GM19397 (cell line): ENCODE results near the gene RPS21.
"Not testable (repeated sequence)": the region's sequence is repeated elsewhere in the genome, so short reads cannot be mapped to it uniquely, and the experiment has no call there.

Experiments
- ATAC-seq: cut with Tn5 transposase; IDR thresholded peaks from one replicate; pipeline ENCODE4 v1.9.1; 2021; ENCODE audit warnings: mild to moderate bottlenecking, moderate library complexity; ENCODE audit not compliant: unreplicated experiment

Gene RPS21

DNA sequence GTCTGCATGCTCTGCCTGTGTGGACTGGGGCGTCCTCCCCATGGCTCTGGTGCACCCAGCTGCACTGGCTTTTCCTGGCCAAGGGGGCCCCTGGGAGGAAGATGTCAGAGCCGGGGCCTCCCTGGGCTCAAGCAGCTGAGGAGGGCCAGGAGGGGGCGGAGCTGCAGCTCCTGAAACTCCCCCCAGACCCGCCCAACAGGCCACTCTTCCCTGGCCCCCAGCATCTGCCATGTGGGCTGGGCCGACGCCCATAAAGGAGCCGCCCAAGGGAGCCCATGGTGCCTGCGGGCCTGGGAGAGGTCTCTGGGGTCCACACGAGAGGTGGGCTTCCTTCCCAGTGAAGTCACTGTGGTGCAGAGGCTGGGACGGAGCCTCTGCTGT lies 36.4 kb downstream of the RPS21 start:
- no peak for ATAC-seq

DNA sequence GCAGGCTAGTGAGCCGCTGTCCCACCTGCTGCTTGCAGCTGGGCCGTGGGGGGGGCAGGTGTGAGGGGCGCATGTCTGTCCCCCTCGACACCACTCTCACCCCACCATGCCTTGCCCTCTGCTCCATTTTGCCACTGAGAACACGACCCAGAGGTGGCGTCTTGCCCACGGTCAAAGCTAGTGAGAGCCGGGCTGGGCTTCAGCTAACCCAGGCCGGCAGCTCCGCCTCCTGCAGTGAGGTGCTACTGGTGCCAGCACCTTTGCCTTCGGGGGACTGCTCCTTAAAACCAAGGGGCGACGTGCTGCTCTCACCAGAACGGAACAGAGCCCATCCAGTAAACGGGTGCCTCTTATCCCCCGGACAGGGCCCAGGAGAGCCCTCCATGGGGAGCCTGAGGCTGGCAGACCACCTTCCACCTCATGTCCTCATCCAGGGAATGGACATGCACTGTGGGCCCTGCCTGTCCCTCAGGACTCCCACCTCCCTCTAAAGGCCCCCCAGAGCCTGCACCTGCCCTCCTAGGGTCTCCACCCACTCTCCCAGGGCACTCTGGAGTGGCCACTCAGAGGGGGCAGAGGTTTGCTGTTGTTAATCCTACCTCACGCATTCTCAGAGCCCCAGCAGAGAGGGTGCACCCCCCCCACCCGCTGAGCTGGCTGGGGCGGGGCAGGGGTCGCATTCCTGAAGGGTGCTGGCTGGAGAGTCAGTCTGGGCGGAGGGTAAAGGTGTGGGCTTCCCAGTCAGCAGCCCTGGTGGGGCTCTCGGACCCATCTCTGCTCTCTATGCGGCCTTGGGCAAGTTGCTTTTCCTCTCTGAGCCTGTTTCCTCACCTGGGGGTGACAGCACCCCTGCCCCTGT lies 37.6 kb downstream of the RPS21 start:
- ATAC-seq, result no peak

DNA sequence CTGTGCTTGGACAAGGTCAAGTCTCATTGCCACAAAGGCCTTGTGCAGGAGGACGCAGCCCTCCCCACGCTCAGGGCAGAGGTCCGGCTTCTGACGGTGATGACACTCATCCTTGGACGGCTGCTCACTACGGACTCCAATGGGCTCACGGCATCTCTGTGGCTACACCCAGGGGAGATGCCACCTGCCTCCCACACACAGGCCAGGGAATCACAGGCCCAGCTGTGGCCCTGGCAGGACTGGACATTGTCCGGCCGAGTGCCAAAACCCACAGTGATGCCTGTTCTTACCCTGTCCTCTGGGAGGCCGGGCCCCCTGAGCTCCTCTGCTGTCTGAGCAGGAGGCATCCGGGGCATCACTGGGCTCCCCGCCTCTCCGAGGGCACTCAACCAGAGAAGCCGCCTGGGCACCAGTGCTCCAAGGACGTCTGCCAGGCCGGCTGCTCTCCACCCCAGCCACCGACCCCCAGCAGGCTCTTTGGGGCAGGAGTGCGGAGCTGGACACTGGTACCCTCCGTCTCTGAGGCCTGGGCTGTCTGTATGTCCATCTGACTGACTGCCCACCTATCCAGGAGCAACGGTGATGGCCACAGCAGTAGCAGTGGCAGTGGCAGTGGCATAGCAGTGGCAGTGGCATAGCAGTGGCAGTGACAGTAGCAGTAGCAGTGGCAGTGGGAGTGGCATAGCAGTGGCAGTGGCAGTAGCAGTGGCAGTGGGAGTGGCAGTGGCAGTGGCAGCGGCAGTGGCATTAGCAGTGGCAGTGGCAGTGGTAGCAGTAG lies 38.6 kb downstream of the RPS21 start:
- no peak for ATAC-seq

DNA sequence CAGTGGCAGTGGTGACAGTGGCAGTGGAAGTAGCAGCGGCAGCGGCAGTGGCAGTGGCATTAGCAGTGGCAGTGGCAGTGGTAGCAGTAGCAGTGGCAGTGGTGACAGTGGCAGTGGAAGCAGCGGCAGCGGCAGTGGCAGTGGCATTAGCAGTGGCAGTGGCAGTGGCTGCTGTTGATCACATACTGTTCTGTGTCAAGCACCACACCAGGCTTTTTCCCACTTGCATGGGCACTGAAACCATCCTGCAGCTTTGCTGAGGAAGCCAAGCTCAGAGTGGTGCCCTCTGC lies 39.1 kb downstream of the RPS21 start:
- not testable (repeated sequence) for ATAC-seq

DNA sequence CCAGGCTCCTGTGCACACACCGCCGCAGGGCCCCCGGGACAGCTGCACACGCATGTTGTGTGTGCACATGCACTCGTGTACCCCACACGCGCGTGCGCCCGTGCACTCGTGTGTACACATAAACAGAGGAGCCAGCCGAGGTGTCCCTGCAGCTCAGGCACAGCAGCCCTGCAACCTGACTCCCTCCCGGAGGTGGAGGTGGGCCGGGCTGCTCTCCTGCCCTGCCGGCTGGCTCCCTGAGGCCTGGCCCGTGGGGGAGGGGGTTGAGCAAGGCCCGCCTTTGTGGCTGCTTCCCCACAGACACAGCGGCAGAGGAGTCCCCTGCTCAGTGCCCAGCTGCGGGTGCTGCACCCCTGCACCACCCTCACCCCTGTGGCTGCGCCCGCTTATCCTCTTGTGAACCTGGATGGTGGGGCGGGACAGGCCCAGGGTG lies 39.8 kb downstream of the RPS21 start:
- ATAC-seq, result no peak

DNA sequence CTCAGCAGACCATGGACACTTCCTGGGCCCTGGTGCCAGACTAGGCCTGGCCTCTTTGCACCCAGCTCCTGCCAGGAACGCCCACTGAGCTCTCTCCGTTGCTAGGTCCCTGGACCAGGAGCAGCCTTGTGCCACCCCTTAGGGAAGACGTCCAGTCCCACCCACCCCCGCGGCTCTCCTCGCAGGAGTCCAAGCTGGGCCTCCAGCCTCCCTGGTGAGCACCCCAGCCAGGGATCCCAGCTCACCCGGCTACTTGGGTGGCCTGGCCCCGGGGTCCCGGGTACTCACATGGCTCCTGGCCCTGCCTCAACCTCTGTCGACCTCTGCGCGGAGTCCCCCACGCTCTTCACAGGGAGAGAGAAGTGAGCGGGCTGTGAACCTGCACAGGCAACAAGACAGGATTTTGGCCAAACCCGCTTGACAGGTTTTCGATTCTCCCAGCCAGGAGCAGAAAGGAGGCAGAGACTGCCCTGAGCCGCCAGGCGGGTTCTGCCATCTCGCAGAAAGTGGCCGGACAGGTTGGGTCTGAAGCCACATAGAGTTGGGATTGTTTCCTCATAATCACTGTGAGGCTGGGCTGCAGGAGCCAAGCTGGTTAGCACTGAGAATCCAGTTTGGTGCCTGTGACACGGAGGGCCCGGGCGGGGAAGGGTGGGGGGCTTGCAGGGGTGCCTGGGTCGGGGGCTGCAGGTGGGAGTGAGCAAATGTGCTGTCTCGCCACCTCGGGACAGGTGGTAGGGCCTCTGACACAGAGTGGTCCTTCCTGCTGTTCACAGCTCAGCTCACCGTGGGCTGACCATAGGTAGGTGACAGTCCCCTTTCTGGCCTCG lies 40.5 kb downstream of the RPS21 start, which contains the start of gene RBBP8NL:
Gene RBBP8NL (minus strand): TSS at position 368 of the 830 bp plus-strand sequence. CDS start 7,892 bp downstream, outside the sequence.
- no peak for ATAC-seq

DNA sequence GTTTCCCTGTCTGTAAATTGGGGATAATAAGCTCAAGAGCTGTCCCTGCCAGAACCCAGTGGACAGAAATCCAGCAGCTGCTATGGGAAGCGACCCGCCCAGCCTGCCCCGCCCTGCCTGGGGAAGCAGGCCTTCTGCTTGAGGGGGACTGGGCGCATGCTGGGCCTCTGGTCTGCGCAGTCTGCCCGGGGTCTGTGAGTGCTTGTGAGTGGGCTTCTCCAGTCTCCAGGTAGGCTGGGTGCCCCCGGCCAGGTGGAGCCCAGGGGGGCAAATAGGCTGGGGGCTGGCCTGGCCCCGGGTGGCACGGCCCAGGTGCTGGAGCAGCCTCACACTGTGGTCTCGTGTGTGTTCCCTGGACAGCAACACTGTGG lies 41.1 kb downstream of the RPS21 start:
- ATAC-seq, result no peak

DNA sequence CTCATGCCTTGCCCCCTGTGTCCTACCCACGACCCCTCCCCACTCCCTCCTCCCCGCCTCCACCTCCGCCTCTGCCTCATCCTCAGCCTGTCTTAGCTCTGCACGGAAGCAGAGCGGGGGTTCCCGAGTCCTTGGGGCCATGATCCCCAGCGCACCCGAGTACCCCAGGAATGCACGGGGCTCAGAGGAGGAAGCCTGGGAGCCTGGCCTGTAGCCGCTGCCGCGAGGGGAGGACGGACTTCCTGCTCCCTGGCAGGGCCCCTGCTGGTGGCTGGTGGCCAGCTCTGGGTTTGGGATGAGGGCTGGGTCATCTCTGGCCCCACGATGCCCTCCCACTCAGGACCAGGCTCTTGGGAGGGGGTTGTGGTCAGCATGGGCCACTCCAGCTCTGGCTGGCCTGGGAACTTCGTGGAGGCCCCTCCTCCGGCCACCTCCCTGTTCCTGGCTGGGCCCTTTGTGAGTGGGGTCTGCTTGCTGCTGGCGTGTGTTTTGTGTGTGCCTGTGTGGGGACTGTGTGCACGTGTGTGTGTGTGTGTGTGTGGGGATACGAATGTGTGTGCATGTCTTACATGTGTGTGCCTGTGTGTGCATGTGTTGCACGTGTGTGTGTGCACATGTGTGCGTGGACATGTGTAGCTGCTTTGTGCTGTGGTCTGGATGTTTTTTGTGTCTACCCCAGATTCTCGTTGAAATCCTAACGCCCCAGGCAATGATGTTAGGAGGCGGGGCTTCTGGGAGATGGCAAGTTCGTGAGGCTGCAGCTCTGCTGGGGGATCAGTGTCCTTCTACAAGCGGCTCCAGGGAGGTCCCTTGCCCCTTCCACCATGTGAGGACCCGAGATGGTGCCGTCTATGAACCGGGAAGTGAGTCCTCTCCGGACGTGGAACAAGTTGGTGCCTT lies 41.7 kb downstream of the RPS21 start:
- no peak for ATAC-seq

DNA sequence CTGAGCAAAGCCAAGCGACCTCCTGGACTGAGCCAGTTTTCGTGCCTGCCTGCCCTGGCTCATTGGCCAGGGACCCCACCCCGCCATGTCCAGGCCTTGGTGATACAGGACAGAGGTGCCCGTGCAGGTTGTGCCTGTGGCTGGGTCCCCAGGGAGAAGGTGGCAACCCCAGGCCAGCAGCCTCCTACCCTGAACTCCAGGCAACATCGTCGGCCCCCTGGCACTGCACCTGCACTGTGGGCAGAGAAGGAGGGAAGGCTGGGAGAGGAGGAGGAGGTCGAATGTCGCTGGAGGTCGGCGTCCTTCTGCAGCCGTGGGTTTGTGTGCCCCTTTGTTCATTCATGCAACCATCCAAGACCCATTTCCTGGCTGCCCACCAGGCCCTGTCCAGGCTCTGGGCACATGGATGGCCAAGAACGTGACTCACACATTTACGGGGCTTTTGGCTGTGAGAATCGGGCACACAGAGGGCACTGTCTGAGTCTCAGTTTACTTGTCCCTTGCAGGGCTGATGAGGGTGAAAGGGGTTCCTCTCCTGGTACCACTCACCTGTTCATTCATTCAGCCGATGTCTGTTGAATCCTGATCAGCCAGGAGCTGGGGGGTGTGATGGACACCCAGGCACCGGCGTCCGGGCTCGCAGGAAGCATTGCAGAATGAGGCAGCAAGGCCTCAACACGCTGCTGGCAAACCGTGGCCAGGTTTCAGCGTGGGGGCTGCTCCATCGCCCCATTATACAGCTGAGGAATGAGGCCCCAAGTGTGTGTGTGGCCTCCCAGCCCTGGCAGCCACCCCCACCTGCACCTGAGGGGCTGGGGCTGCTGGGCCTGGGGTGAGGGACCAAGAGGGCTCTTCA lies 42.8 kb downstream of the RPS21 start:
- ATAC-seq, result no peak

DNA sequence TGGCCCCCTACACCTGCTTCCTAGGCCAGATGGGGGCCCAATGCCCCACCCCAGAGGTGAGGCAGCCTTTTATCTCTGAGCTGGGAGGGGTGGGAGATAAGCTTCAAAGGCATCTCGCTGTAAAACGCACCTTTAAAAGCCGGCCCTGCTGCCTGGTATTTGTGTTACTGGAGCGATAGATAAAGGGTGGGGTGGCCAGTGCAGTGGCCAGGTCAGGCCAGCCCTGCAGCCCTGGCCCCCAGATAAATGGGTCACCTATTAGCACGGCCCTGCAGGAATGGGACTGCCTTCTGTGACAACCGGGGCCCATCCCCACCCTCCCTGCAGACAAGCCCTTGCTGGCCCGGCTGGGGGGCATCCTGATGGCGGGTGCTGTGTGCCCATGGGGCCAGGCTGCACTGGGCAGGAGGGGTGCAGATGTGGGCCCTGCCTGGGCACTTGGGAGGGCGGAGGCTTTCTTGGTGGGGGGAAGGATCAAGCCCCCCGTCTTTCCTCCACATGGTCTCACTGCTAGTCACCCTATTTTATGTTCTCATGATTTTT lies 43.5 kb downstream of the RPS21 start:
- no peak for ATAC-seq

DNA sequence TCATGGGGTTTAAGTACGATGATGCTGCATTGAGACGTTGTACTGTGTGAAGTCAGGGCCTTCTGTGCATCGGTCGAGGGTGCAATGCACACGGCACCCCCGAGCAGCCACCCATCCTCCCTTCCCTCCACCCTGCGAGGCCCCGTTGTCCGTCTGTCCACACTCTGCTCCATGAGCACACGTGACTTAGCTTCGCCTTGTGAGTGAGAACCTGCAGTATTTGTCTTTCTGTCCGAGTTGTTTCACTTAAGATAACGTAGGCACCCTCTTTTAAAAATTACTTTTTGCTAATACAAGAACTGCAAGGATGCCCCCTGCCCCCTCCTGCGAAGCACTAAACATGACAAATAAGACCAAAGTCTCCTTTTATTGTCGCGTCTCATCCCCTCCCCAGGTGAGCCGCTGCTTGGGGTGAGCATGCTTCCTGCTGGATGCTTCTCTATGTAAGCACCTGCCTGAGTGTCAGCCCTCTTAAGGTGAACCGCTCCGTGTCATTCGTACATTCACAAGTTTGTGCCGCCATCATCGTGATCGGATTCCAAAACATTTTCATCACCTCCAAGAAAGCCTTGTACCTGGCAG lies 44.1 kb downstream of the RPS21 start:
- no peak for ATAC-seq

DNA sequence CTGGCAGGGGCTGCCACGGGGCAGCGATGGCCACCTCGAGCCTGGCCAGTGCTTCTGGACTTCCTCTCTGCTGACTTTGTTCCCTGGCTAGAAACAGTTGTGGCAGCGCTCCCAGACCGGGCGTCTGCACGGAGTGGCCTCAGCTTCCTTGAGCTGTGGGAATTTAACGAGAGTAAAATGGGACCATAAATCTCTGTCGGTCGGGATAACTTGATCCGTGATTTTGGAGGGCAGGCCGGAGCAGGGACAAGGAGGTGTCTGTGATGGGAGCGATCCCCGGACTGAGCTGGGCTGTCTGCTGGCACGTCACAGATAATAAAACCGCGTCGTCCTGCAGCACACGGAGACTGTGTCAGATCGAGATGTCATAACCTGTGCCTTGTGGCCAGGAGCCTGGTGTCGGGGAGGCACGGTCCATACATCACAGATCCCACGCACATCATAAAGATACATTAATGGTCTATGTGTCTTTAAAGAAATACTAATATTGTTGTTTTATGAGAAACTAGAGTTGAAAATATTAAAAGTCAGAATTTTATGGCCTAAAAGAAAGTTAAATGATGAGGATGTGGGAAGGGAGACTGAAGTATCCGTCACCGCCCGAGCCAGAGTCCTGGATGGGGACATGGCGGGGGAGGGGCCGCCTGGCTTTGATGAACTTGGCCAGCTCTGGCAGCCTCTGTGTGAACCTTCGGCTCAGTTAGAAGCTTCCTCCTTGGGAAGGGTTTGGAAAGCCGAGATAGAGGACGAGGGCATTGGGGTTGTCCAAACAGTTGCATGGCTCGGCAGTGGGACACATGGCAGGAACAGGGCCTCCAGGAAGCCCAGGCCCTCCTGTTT lies 47.0 kb downstream of the RPS21 start:
- ATAC-seq, result no peak

DNA sequence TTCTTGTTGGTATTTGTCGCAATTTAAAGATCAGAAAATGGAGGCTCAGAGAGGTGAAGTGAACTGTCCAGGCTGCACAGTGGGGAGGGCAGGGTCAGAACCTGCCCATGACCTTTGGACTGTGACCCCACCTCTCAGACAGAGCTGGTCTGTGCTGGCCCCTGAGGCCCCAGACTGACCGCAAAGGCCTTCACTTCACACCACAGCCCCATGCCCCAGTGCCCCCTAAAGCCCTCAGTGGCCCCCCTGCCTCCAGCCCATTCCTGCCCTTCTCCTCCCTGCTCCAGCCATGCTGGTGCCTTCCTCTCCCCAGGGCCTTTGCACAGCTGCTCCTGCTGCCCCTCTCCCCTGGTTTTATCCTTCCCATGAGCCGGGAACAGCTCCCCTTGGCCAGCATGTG lies 49.8 kb downstream of the RPS21 start:
- no peak for ATAC-seq

DNA sequence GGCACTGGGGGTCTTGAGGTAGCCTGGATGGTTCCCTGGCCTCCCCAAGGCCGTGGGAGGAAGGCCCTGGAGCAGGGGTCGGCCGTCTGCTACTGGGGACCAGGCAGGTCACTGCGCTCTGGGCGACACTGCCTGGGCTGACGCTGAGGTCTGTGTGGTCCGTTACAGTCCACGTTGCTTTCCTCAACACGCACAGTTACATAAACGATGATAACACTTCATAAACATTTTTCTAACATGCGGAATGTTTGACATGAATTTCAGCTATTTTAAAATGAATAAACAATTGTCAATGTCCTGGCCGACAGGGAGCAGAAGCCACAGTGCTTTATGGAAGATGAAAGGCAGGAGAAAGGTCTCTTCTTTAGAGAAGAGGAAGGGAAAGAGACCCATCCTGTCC lies 50.6 kb downstream of the RPS21 start:
- no peak for ATAC-seq

DNA sequence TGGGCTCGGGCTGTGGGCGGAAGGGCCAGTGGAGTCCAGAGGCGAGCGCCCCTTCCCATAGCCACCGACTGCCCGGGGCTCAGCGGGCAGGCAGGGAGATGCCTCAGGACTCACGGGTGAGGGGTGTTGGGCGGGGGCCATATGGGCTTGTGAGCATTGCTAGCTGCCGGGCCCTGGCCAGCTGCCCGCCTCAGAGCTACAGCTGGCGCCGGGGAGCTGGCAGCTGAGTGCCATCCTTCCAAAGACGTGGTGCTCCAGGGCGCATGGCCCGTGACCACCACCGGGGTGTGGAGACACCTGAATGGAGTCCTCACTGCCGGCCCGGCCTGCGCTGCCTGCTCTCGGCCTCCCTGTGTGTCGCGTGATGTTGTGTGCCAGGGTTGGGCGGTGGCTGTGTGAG lies 51.0 kb downstream of the RPS21 start:
- ATAC-seq, result no peak
